Measurements from ENCODE around the gene GNAS-AS1. TPM values are rescaled to one million over a fixed set of nuclear protein-coding genes. Genes with fewer than 3 reads are reported as not detected.

The GNAS-AS1 gene
- total RNA-seq, 1 donor from 2014 or later = 1.3 TPM

- DNase-seq = no peak
Observed at GRCh38 chr20:58884966-58885365, 34.3 kb upstream of the GNAS-AS1 start.

GRCh38 chr20:58883241-58883691 lies 32.6 kb upstream of the GNAS-AS1 start:
- no peak for DNase-seq

- no peak for DNase-seq
Observed at GRCh38 chr20:58882704-58883089, 32.0 kb upstream of the GNAS-AS1 start.

- no peak for DNase-seq
Observed at GRCh38 chr20:58880994-58881752, 30.5 kb upstream of the GNAS-AS1 start.

GRCh38 chr20:58880441-58880840 lies 29.7 kb upstream of the GNAS-AS1 start:
- DNase-seq = no peak

GRCh38 chr20:58878399-58878798 lies 27.7 kb upstream of the GNAS-AS1 start:
- DNase-seq = no peak

GRCh38 chr20:58877976-58878360 lies 27.3 kb upstream of the GNAS-AS1 start:
- DNase-seq = no peak

GRCh38 chr20:58877050-58877975 lies 26.6 kb upstream of the GNAS-AS1 start:
- DNase-seq = no peak

GRCh38 chr20:58876437-58876836 lies 25.7 kb upstream of the GNAS-AS1 start:
- DNase-seq = no peak

GRCh38 chr20:58875541-58876134 lies 24.9 kb upstream of the GNAS-AS1 start:
- DNase-seq = no peak

GRCh38 chr20:58875111-58875510 lies 24.4 kb upstream of the GNAS-AS1 start:
- no peak for DNase-seq

GRCh38 chr20:58874469-58874868 lies 23.8 kb upstream of the GNAS-AS1 start:
- DNase-seq = no peak

- no peak for DNase-seq
Observed at GRCh38 chr20:58871533-58872102, 20.9 kb upstream of the GNAS-AS1 start.

- DNase-seq = peak; percentile 55
Observed at GRCh38 chr20:58870293-58871014, 19.8 kb upstream of the GNAS-AS1 start.

GRCh38 chr20:58869662-58870227 lies 19.0 kb upstream of the GNAS-AS1 start:
- DNase-seq = no peak

- no peak for DNase-seq
Observed at GRCh38 chr20:58868795-58869194, 18.1 kb upstream of the GNAS-AS1 start.

- no peak for DNase-seq
Observed at GRCh38 chr20:58867211-58867610, 16.5 kb upstream of the GNAS-AS1 start.

- no peak for DNase-seq
Observed at GRCh38 chr20:58865843-58866242, 15.1 kb upstream of the GNAS-AS1 start.

- DNase-seq = no peak
Observed at GRCh38 chr20:58864346-58864745, 13.6 kb upstream of the GNAS-AS1 start.

GRCh38 chr20:58863044-58863790 lies 12.5 kb upstream of the GNAS-AS1 start:
- no peak for DNase-seq
